ENCODE data around the gene BUD23.
"Not testable (repeated sequence)": the region's sequence is repeated elsewhere in the genome, so short reads cannot be mapped to it uniquely, and the experiment has no call there.

BUD23 gene

GRCh38 chr7:73701357-73701995 is 18.1 kb downstream of the BUD23 start:
- FAIRE-seq: no peak

GRCh38 chr7:73702226-73702625 is 18.8 kb downstream of the BUD23 start:
- no peak for FAIRE-seq

GRCh38 chr7:73702665-73703064 is 19.3 kb downstream of the BUD23 start:
- no peak for FAIRE-seq

- FAIRE-seq: no peak
These were observed 19.8 kb downstream of the BUD23 start for GRCh38 chr7:73703225-73703624.

- FAIRE-seq: no peak
These were observed 20.6 kb downstream of the BUD23 start for GRCh38 chr7:73703757-73704639.

DNA sequence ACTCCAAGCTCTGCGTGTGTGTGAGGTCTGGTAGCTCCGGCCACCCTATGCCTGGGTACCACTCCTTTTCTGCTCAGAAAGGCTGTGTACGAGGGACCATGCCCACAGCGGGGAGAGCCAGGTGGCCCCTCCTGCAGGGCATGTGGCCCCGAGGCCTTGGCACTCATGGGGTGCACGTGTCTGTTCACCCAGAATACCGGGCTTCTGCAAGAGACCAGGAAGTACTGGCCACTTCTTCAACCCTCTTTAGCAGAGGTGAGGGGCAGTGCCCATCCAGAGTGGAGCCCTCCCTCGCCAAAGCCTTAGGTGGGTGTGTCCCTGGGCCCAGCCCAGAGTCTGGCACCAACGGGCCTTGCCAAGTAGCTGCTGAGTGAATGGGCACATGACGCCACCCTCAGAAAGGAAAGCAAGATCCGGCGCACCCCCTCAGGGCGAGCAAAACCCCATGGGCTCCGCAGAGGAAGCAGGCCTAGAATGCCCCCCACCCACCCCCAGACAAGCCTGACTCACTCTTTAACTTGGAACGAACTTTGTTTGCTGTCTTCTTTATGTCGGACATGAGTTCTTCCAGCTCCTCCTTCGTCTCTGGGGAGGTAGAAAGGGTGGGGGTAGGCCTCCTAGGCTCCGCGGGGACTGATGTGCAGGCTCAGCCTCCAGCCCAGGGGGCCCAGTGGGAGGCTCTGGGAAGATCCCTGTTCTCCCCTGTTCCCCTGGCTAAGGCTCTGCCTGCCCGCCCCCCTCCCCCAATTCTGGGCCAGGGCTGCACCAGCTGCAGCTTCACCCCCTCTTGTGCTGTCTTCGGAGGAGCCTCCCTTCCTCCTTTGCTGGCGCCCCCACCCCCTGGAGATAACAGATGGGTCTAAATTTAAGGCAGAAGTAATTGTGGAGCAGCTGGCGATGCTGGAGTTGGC is 21.5 kb downstream of the BUD23 start:
- FAIRE-seq: no peak

GRCh38 chr7:73705551-73705920 is 22.1 kb downstream of the BUD23 start:
- no peak for FAIRE-seq

DNA sequence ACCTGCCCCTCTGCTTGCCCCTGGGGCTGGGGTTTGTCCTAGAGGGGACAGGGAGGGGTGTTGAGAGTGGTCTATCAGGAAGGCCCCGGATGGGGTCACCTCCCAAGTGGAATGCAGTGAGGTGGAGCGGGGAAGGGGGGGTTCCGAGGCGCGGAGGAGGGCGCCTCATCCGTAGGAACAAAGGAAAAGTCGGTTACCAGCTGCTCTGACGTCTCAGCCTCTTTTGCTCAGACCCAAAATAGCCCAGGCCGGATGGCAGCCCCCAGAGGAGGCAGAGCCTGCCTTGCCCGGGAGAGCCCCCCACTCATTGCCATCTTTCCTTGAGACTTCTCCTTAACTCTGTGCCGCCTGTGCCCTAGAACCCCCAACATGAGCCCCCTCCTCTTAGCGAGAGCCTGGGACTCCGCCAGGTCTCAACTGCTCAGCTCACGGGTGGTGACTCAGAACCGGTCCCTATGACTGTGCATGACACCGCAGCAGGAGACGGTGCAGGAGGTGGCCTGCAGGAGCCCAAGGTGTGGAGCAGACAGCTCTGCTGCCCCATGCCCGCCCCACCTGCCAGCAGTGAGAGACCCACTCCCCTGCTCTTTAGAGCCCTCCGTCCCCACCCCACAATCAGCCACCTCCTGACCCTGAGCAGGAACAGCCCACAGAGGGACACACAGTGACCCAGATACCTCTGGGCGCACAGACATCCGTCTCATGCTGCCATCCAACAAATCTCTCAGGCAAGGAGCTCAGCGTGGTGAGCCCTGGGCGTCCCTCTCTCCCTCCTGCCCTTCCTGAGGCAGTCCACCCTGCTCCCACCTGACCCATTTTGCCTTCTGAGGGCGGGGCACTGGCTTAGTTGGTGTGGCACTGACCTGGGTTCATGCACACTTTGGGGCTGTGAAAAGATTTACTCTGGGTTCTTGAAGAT is 23.0 kb downstream of the BUD23 start:
- FAIRE-seq: no peak

GRCh38 chr7:73707045-73707631 is 23.7 kb downstream of the BUD23 start:
- FAIRE-seq: no peak

- FAIRE-seq: no peak
These were observed 25.7 kb downstream of the BUD23 start for GRCh38 chr7:73708961-73709549.

DNA sequence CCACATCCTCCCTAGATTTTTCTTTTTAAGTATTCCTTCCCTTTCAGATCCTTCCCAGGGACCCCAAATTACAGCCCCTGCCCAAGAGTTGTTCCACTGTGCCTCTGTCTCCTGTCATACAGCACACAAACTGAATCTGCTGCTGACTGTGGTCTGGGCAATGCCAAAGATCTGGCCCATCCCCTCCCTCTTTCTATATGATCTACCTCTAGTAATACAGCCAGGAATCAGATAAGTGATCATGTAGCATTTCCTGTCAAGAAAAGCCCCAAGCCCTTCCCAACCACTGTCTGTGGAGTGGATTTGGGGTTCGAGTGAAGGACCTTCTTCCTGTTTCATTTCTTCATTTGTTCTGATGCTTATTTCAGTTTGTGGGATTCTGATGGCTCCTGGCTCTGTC is 29.4 kb downstream of the BUD23 start:
- no peak for FAIRE-seq

GRCh38 chr7:73713319-73713718 is 29.9 kb downstream of the BUD23 start:
- not testable (repeated sequence) for FAIRE-seq

DNA sequence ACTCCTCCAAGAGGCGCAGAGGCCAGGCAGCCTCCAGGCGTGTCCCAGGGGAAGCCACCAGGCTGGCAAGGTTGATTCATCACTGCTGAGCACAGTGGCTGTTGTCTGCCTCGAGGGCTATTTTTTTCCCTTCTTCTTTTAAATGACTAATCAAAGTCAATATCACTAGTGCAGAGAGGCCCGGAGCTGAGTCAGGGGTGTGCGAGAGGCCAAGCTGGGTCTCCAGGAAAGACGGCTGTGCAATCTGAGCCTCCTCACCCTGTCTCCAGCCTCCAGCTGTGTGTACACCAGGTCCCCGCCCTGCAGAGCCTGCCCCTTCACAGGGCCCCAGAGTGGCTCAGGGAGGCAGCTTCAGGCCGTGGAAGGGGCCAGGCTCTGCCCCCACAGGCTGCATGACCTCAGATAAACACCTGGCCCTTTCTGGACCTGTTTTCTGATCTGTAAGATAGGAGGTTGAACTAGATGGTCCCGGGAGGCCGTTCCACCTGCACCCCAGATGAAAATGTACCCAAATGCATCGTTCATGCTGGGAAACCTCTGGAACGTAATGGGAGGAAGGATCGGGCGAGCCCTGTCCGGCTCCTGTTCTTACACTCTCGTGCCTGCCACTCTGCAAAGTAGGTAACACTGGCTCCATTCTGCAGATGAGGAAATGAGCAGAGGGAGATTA is 32.4 kb downstream of the BUD23 start:
- FAIRE-seq: no peak

GRCh38 chr7:73716318-73716890 is 33.0 kb downstream of the BUD23 start:
- no peak for FAIRE-seq

- no peak for FAIRE-seq
These were observed 33.8 kb downstream of the BUD23 start for GRCh38 chr7:73717025-73717807.

- FAIRE-seq: no peak
These were observed 34.6 kb downstream of the BUD23 start for GRCh38 chr7:73717991-73718405.

DNA sequence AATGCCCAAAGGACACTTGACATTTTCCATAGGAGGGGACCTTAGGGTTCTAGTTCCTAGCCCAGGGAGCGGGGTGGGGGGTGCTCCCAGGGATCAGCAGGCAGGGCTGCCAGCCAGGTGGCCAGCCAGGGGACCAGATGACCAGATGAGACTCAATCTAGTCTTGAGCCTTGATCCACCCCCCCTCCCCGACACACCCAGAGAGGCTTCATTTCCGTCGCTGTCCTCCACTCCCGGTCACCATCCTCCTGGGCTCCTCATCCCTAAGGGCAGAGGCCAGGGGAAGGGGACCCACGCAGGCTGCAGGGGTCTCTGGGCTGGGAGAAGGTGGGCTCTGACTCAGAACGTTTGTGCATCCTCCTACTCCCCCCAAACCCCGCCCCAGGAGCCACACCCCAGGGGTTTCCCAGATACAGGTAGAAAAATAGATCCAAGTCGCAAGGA is 35.1 kb downstream of the BUD23 start:
- no peak for FAIRE-seq

GRCh38 chr7:73718905-73719805 is 35.8 kb downstream of the BUD23 start, which contains the start of gene STX1A:
STX1A (minus strand) TSS chr7:73719669; CDS start chr7:73719631, 38 bp downstream.
- FAIRE-seq: no peak
